HG03196 (cell line): ENCODE data around the gene VSTM1.

ENCODE experiments used
- ATAC-seq: cut with Tn5 transposase; IDR thresholded peaks from one replicate; pipeline ENCODE4 v1.9.1; 2021; ENCODE audit not compliant: unreplicated experiment

The VSTM1 gene

DNA sequence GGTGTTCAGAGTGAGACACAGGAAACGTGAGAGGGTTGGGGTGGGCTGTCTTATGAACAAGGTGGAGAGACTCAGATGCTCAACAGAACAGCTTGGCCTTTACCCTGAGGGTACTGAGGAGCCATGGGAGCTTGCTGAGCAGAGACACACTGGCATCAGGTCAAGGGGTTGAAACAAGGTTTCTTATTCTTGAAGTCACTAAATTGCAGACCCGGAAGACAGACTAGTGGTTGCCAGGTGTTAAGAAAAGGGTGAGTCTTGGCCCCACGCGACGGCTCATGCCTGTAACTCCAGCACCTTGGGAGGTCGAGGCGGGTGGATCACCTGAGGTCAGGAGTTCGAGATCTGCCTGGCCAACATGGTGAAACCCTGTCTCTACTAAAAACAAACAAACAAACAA, 49.8 kb downstream of the VSTM1 start:
- ATAC-seq = no peak

DNA sequence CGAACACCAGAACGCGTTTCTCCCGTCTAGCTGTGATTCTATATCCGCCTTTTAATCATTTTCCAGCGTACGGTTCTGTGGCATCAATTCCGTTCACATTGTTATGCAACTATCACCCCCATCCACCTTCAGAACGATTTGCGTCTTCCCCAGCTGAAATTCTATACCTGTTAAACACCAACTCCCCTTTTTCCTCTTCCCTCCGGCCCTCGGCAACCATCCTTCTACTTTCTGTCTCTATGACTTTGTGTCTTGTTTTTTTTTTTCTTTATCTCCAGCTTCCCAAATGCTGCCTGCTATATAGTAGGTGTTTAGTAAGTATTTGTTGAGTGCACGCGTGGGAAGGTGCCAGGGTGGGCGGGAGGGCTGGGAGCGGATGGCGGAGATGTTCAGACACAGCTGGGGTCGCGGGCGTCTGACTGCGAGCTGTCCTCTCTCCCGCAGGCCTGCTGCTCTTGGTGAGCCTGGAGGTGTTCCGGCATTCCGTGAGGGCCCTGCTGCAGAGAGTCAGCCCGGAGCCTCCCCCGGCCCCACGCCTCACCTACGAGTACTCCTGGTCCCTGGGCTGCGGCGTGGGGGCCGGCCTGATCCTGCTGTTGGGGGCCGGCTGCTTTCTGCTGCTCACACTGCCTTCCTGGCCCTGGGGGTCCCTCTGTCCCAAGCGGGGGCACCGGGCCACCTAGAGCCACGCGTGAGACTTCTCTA, 52.0 kb downstream of the VSTM1 start:
- ATAC-seq = no peak

GRCh38 chr19:54010474-54010873, 53.2 kb downstream of the VSTM1 start:
- no peak for ATAC-seq

- ATAC-seq = no peak
Measured at GRCh38 chr19:54009440-54009839, 54.3 kb downstream of the VSTM1 start.

DNA sequence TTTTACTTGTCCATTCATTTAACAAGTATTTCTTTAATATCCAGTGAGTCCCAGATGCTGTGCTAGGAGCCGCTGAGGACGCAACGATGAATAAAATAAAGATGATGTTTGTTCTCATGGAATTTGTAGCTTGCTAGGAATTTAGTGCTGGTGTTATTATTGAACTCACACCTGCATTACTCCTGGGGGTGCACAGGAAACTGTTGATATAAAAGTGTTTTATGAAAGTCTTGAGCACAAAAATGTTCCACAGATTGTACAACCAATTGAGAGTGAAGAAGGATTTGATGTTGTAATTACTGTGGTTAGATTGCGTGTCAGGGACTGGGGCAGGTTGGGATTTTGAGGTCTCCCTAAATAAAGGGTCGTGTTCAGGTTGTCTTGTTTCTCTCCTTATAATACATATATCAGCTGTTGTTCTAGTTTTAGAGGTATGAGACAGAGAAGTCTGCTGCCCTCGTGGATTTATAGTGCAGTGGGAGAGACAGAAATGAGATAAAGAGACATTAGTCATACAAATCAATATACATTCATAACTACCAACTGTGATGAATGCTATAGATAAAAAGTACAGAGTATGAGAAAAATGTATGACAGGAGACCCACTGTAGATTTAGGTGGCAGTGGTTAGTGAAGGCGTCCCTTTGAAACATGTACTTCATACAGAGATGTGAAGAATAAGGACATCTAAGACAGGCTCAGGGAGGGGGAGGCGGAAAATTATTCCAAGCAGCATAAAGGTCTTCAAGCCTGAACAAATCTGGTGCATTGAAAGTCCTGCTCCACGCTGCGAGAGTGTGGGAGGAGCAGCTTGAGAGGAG, 61.0 kb downstream of the VSTM1 start:
- ATAC-seq = no peak

DNA sequence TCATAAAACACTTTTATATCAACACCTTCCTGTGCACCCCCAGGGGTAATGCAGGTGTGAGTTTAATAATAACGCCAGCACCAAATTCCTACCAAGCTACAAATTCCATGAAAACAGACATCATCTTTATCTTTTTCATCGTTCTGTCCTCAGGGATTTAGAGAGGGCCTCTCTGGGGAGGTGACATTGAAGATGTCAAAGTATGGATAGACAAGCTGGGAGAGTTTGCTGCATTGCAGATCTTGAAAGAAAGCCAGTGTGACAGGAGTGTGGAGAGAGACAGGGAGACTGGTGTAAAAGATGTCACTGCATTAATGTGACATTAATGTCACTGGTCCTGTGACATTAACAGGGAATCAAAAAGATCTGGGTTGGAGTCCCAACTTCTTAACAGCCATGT, 62.2 kb downstream of the VSTM1 start:
- ATAC-seq = no peak

- no peak for ATAC-seq
Measured at GRCh38 chr19:53999694-54000093, 64.0 kb downstream of the VSTM1 start.

GRCh38 chr19:53998223-53998622, 65.5 kb downstream of the VSTM1 start:
- no peak for ATAC-seq

GRCh38 chr19:53994811-53995210, 68.9 kb downstream of the VSTM1 start:
- ATAC-seq = no peak

DNA sequence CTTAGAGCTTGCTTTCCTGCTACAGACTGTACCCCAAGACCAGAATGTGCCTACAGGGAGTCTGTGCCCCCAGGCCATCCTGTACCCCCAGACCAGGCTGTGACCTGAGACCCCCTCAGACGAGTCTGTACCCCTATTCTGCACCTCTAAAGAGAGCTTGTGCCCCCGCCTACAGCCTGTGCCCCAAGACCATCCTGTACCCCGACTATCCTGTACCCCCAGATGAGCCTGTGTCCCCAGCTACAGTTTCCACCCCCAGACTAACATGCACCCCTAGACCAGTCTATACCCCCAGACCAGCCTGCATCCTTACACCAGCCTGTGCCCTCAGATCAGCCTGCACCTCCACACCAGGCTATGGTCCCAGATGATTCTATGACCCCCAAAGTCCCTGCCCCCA, 70.2 kb downstream of the VSTM1 start:
- no peak for ATAC-seq

GRCh38 chr19:53992815-53993214, 70.9 kb downstream of the VSTM1 start:
- ATAC-seq = no peak

DNA sequence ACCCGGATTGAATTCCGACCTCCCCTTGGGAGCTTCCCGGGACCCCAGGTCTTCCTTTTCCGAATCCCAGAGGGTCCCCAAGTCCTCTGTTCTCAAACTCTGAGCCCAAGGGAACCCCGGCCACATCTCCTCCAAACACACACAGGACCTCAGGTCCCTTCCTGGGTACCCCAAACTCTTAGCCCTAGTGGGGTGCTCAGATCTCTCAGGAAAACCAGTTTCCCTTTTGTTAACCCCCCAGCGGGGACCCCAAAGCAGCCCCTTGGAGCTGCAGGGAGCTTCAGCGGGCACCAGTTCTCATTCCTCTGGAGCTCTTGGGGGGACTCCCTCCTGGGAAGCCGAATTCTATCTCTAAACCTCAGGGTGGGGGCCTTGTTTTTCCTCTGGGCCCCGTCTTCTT, 71.5 kb downstream of the VSTM1 start:
- no peak for ATAC-seq

DNA sequence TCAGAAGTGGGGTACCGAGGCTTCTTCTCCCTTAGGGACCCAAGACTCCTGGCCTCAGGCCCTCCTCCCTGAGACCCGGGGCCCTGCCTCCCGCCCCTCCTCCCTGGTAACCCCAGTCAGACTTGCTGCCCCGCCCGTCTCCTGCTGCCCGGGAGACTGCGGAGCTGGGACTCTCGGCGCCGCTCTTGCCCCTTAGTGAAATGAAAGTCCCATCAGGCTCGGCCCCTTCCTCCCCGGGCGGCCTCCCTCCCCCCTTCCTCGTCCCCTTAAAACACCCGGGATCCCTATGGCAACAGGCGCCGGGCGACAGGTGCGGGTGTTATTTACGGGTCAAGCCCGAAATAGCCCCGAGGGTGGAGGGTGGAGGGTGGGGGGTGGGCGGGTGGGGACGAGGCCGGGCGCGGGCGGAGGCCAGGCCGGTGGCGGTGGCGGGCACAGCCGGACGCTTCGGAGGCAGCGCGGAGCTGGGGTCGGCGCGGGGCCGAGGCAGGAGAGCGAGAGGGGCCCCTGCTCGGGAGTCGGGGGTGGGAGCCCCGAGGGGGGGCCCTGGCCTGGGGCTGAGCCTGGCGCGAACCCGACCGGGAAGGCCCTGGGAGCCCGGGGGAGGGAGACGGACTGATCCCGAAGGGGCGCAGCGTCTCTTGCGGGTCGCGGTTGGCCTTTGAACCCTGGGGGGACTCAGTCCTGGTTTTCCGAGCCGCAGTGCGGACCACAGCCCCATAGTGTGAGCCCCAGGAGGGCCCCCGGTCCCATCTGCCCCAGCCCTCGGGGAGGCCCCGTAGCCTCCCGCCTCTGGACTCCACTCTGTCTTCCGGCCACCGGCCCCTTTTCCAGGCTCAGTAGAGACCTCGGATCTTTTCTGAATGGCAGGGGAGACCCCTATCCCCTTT, 72.2 kb downstream of the VSTM1 start, which contains the start of gene CACNG6:
Gene CACNG6 (plus strand): TSS at position 414 of the 890 bp plus-strand sequence. CDS start 1,241 bp downstream, outside the sequence.
- ATAC-seq = no peak
